Stimulated activated CD4-positive, alpha-beta T cell treated with anti-CD3 and anti-CD28 coated beads, Interleukin-2, amount 100 ng/mL, for 24 hours (primary cell): Measurements from ENCODE around the gene OXGR1.

ENCODE experiments used
- DNase-seq, 2 donors: peaks; one replicate each; pipeline ENCODE4 v3.0.0-alpha.2; 2020

The OXGR1 gene

DNA sequence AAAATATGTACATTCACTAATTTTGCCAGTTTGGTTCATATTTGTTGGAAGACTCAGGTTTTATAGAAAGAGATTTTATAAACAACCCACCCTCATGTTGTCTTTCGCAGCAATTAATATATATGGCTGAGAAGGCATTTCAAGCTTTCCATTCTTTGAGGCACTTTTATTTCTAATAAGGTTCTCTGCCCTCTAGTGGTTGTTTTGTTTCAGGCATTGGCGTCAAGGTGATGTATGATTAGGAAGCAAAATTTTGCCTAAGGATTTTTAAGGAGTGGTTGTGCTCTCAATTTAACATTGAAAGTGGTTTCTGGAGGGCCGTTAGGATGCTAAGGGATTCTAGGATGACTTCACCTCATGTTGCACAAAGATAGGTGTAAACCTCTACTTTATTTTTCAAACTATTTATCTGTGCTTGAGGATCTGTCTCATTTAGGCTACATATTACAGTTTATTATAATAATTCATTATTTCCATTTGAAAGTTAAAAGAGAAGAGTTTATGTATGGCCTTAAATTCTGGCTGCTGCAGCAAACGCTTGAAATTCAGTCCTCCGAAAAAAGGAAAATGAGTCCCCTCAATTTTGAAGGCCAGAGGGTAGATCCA, 35.9 kb downstream of the OXGR1 start:
- no peak for DNase-seq

DNA sequence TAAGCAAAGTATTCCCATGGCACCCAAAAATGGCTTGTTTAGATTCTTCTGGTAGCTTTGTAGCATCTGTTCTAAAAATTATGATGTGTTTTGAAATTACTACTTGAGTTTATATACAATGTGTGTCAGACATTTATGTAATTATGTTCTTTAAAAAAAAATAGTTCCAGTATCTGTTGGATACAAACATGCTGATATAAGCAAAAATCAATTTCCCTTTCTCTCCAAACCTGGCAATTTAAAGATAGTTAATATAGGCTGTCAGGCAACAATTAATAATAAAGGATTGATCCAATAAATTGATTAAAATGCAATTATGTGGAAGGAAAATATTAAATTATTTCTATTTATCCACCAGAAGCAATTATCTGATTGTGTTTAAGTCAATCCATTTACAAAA, 41.7 kb downstream of the OXGR1 start:
- DNase-seq = no peak

DNA sequence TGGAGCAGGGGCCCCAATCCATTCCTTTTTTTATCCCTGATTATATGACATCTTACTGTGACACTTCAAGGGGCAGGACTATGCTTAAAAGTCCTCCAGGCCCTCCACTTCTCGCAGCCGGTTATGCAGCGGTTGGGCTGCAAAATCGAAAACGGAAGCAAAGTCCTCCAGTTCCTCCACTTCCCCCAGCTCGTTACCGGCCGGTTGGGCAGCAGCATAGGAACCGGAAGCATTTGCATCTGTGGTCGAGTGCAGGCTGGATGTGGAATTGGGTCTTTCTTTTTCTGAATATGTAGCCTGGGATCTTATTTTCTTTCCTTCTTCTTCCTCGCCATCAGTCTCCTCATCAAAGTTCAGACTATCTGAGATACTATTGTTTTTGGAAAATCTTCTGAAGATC, 46.1 kb downstream of the OXGR1 start:
- DNase-seq = no peak

DNA sequence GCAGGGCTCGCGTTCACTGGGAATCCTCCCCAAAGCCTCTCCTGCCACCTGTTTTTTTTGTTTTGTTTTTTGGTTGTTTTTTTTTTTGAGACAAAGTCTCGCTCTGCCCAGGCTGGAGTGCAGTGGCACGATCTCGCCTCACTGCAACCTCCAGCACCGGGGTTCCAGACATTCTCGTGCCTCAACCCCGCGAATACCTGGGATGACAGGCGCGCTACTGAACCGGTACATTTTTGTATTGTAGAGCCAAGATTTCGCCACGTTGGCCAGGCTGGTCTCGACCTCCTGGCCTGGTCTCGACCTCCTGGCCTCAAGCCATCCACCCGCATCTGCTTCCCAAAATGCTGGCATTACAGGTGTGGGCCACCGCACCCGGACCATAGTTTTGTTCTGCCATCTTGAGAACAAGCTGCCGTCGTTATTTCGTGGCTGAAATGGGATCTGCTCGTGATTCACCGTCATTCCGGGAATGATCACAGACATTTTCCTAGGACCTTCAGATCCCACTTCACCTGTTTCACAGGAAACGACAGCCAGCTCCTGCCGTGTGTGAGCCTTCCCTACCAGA, 46.8 kb downstream of the OXGR1 start:
- DNase-seq = no peak

GRCh38 chr13:96946709-96947311, 47.5 kb downstream of the OXGR1 start:
- DNase-seq = no peak

GRCh38 chr13:96940961-96941360, 53.3 kb downstream of the OXGR1 start:
- DNase-seq = no peak

DNA sequence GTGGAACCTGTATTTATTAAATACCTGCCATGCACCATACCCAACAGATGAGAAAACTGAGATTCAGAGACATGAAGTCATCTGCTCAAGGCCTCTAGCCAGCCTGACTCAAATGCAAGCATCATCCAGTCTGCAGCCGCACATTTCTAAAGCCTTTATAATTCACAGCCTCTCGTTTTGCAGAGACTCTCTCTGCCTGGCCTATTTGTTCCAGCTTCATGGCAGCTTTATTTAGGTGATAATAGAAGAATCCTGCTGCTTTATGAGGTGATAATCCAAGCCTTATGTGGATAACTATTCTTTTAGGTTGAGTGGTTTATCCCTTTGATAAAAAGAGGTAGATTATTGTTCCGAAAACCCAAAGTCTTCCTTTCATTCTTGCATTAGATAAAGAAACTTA, 58.4 kb downstream of the OXGR1 start:
- no peak for DNase-seq
